PC-9 (cell line): Measurements from ENCODE around the gene PDE4B. TPM values are rescaled to one million over a fixed set of nuclear protein-coding genes. Genes with fewer than 3 reads are reported as not detected.

ENCODE experiments used
- BruUV-seq: library from RNA; stranded (reverse); fragments of 400-500 nt; replicated peaks from 2 replicates; lab custom pipeline; 2021; lab: Mats Ljungman, UMichigan
- CTCF ChIA-PET: fragments of 300-600 bp; sonication (Branson Sonifier 250); formaldehyde crosslinking; loops from one replicate; lab custom pipeline; 2022; ENCODE audit warnings: antibody characterized with exemption; lab: Charles Lee
- POLR2A ChIA-PET: fragments of 300-600 bp; sonication (Branson Sonifier 250); formaldehyde crosslinking; loops from one replicate; lab custom pipeline; 2022; ENCODE audit warnings: antibody characterized with exemption; ENCODE audit not compliant: unreplicated experiment; lab: Charles Lee
- DNase-seq, 2 experiments: peaks; one replicate each; pipeline versions ENCODE4 v3.0.0 to v3.0.0-alpha.2; 2015 to 2022; ENCODE audit warnings: mixed read lengths in 1 of 2
- H2AFZ ChIP-seq: fragments of 200-600 bp; sonication (generic); 2 replicates; pipeline ENCODE4 v1.8.1; 2017; ENCODE audit warnings: antibody characterized with exemption
- H3F3A ChIP-seq: fragments of 200-600 bp; sonication (generic); 2 replicates; pipeline ENCODE4 v1.8.1; 2017; ENCODE audit warnings: antibody characterized with exemption, mild to moderate bottlenecking, low read depth; ENCODE audit not compliant: insufficient read depth
- H3K27ac ChIP-seq: fragments of 200-600 bp; sonication (generic); 2 replicates; pipeline ENCODE4 v1.6.1; 2016; ENCODE audit warnings: mixed run types
- H3K27me3 ChIP-seq: fragments of 200-600 bp; sonication (generic); 2 replicates; pipeline ENCODE4 v1.6.1; 2016; ENCODE audit warnings: low read depth, mixed run types; ENCODE audit not compliant: insufficient read depth
- H3K36me3 ChIP-seq: fragments of 200-600 bp; sonication (generic); 2 replicates; pipeline ENCODE4 v1.6.1; 2016; ENCODE audit warnings: low read depth, mixed run types
- H3K4me1 ChIP-seq: fragments of 200-600 bp; sonication (generic); replicated peaks from 2 replicates; pipeline ENCODE4 v1.6.1; 2016; ENCODE audit warnings: mixed run types; ENCODE audit not compliant: insufficient read depth
- H3K4me2 ChIP-seq: fragments of 200-600 bp; sonication (generic); 2 replicates; pipeline ENCODE4 v1.6.1; 2017; ENCODE audit warnings: mixed run types
- H3K4me3 ChIP-seq: fragments of 200-600 bp; sonication (generic); 2 replicates; pipeline ENCODE4 v1.6.1; 2016; ENCODE audit warnings: mixed run types
- H3K79me2 ChIP-seq: fragments of 200-600 bp; sonication (generic); 2 replicates; pipeline ENCODE4 v1.6.1; 2017; ENCODE audit warnings: low read depth, mixed run types
- H3K9me2 ChIP-seq: fragments of 200-600 bp; sonication (generic); 2 replicates; pipeline ENCODE4 v1.8.1; 2017; ENCODE audit warnings: mild to moderate bottlenecking; ENCODE audit not compliant: insufficient read depth
- H3K9me3 ChIP-seq: fragments of 200-600 bp; sonication (generic); 2 replicates; pipeline ENCODE4 v1.8.1; 2016; ENCODE audit warnings: low read depth; ENCODE audit not compliant: insufficient read depth
- H4K20me1 ChIP-seq: fragments of 200-600 bp; sonication (generic); 2 replicates; pipeline ENCODE4 v1.8.1; 2017; ENCODE audit not compliant: insufficient read depth
- EZH2 ChIP-seq: fragments of 200-600 bp; sonication (generic); IDR thresholded peaks from 2 replicates; pipeline ENCODE4 v1.8.0; 2017; ENCODE audit warnings: antibody characterized with exemption, low read depth
- intact Hi-C: fragments of 100-400 bp; cut with micrococcal nuclease; formaldehyde crosslinking; loops from one replicate; pipeline ENCODE4 v1.10.0; 2022; ENCODE audit not compliant: unreplicated experiment
- total RNA-seq: library from RNA; stranded (reverse); gene quantifications from 2 replicates; pipeline ENCODE4 v1.2.3, GENCODE V29; 2021
- TF ChIP-seq, protein P1 (sequence below): fragments of 200-600 bp; sonication (generic); conservative IDR thresholded peaks from 2 replicates; pipeline ENCODE4 v1.6.1; 2017; ENCODE audit warnings: mixed run types, antibody characterized with exemption, mild to moderate bottlenecking, moderate library complexity

The PDE4B gene
- total RNA-seq, 1 experiment from 2014 or later: 1.3 TPM

DNA sequence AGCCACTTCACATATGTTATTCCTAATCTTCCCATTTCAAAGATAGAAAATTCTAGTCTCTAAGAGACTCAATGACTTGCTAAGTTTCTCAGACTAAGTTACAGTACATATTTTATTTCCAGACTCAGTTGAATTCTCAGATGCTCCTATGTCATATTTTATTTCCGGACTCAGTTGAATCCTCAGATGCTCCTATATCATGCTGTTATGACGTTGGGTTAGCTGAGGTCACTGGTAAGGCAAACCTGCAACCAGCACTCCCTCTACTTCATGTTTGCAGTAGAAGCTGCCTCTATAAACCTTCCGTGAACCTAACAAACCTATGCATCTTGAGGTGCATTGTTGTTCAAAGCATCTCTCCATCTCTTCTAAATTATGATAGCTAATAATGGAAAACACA, 554.2 kb downstream of the PDE4B start:
- no peaks in the 10 kb centered on the region for H4K20me1 ChIP-seq
- ChIA-PET POLR2A (no interaction called here), CTCF (no interaction called here)
- H3F3A ChIP-seq: no peaks in the 10 kb centered on the region
- BruUV-seq: no TSS peak
- peak overlapping the region; percentile 22; the same call in 1 of the 2 replicates for H2AFZ ChIP-seq
- intact Hi-C loops: no loop called here
- H3K36me3 ChIP-seq: no peaks in the 10 kb centered on the region
- TF ChIP-seq, protein P1, sequence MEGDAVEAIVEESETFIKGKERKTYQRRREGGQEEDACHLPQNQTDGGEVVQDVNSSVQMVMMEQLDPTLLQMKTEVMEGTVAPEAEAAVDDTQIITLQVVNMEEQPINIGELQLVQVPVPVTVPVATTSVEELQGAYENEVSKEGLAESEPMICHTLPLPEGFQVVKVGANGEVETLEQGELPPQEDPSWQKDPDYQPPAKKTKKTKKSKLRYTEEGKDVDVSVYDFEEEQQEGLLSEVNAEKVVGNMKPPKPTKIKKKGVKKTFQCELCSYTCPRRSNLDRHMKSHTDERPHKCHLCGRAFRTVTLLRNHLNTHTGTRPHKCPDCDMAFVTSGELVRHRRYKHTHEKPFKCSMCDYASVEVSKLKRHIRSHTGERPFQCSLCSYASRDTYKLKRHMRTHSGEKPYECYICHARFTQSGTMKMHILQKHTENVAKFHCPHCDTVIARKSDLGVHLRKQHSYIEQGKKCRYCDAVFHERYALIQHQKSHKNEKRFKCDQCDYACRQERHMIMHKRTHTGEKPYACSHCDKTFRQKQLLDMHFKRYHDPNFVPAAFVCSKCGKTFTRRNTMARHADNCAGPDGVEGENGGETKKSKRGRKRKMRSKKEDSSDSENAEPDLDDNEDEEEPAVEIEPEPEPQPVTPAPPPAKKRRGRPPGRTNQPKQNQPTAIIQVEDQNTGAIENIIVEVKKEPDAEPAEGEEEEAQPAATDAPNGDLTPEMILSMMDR: no peak
- no peak for TF ChIP-seq EZH2
- no peak overlapping the region for H3K27ac ChIP-seq
- no peaks in the 10 kb centered on the region for H3K9me3 ChIP-seq
- no peaks in the 10 kb centered on the region for H3K27me3 ChIP-seq
- H3K4me2 ChIP-seq: no peak overlapping the region
- no peaks in the 10 kb centered on the region for H3K4me1 ChIP-seq
- DNase-seq: no peak
- H3K79me2 ChIP-seq: no peaks in the 10 kb centered on the region
- no peaks in the 10 kb centered on the region for H3K9me2 ChIP-seq
- H3K4me3 ChIP-seq: no peak overlapping the region

DNA sequence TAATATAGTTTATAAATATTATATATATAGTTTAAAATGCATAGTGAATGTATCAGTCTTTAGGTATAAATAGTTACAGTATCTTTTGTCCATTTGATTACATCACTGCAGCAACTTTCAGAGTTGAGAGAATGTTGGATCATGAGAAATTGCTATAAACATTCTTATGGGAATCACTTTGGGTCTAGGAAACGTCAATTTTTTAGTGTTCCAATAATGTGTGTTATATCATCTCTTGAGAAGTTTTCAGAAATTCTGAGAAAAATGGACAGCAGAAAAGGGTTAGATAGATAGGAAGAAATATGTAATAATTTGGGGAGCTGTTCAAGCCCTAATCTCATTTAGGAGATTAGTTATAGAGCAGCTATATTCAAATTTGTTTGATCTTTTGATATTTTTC, 556.1 kb downstream of the PDE4B start:
- CTCF ChIA-PET: no interaction called here
- no peak overlapping the region for H2AFZ ChIP-seq
- no peak overlapping the region for H3K27ac ChIP-seq
- no peaks in the 10 kb centered on the region for H3K9me3 ChIP-seq
- no peaks in the 10 kb centered on the region for H3K79me2 ChIP-seq
- intact Hi-C loops: no loop called here
- no peaks in the 10 kb centered on the region for H3K9me2 ChIP-seq
- H3F3A ChIP-seq: no peaks in the 10 kb centered on the region
- H3K4me2 ChIP-seq: no peak overlapping the region
- H3K4me1 ChIP-seq: no peaks in the 10 kb centered on the region
- H3K36me3 ChIP-seq: no peaks in the 10 kb centered on the region
- no peaks in the 10 kb centered on the region for H3K27me3 ChIP-seq
- no peak for TF ChIP-seq EZH2
- TF ChIP-seq, protein P1: no peak
- no peak overlapping the region for H3K4me3 ChIP-seq
- H4K20me1 ChIP-seq: no peaks in the 10 kb centered on the region
- BruUV-seq: no TSS peak
- no peak for DNase-seq
- POLR2A ChIA-PET: no interaction called here

DNA sequence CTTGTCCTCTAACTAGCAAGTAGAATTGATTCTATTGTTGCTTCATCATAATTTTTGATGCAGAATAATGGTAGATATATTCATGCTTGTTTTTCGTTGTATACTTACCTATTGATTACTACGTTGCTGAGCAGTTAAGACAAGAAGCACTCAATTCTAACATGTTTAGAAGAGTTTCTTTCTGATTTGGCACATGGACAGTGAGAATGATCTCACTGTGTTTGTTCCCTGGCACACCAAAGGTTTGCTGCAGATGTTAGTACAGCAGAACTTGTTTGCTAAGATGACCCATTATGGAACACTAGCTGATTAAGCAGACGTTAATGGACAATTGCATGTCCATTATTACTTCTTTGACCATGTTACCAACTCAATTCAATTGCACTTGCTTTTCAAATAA, 556.5 kb downstream of the PDE4B start:
- H4K20me1 ChIP-seq: no peaks in the 10 kb centered on the region
- intact Hi-C loops: no loop called here
- H3K4me3 ChIP-seq: no peak overlapping the region
- no peaks in the 10 kb centered on the region for H3K9me3 ChIP-seq
- no peaks in the 10 kb centered on the region for H3K4me1 ChIP-seq
- H3K27me3 ChIP-seq: no peaks in the 10 kb centered on the region
- H2AFZ ChIP-seq: no peak overlapping the region
- H3K27ac ChIP-seq: no peak overlapping the region
- no peaks in the 10 kb centered on the region for H3F3A ChIP-seq
- no peaks in the 10 kb centered on the region for H3K79me2 ChIP-seq
- H3K36me3 ChIP-seq: no peaks in the 10 kb centered on the region
- no peaks in the 10 kb centered on the region for H3K9me2 ChIP-seq
- POLR2A ChIA-PET: no interaction called here
- no peak for TF ChIP-seq EZH2
- TF ChIP-seq, protein P1: no peak
- CTCF ChIA-PET: no interaction called here
- no peak for DNase-seq
- no TSS peak for BruUV-seq
- H3K4me2 ChIP-seq: no peak overlapping the region
